Tongue (tissue), 2 donors: ENCODE results near the gene KCTD13. TPM values are rescaled to one million over a fixed set of nuclear protein-coding genes. Genes with fewer than 3 reads are reported as not detected.
"Not testable (repeated sequence)": the region's sequence is repeated elsewhere in the genome, so short reads cannot be mapped to it uniquely, and the experiment has no call there.

Experiments used
- DNase-seq: peaks from one replicate; pipeline ENCODE4 v3.0.0-alpha.2; 2015
- total RNA-seq: library from RNA; depleted of rRNA; stranded (reverse); fragments of >200 nt; gene quantifications from one replicate; pipeline ENCODE4 v1.2.3, GENCODE V29; 2014

The KCTD13 gene
- total RNA-seq, 1 donor from 2014 or later = 8.7 TPM

DNA sequence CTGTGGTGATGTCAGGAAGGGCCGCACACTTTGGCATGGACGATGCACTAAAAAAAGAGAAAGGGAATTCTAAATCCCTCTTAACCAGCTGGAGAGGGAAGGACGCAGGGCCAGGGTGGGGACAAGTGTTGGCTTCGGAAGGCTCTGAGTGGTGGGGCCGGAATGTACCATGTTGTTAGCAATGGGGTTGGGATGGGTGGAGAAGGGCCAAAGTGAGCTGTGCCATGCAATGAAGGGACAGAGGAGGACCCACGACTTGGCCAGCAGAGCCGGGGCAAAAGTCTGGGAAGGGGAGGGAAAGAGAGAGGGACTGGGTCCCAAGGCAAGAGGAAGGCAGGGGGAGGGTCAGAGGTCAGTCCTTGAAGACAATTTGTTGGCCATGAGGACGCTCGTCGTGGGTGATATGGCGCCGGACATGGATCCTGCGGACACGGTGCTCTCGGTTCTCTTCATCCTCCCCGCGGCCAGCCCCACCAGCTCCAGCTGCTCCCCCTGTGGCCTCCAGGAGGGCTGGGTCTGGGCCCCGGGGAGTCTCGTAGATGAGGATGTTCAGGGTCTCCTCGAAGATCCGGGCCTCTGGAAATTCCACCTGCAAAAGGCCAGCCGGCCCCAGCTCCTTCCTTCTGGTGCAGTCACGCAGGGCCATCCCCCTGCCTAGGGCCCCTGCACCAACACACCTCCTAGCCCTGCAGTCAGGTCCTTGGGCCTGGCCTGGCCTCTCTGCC, 19.3 kb downstream of the KCTD13 start:
- no peak for DNase-seq

DNA sequence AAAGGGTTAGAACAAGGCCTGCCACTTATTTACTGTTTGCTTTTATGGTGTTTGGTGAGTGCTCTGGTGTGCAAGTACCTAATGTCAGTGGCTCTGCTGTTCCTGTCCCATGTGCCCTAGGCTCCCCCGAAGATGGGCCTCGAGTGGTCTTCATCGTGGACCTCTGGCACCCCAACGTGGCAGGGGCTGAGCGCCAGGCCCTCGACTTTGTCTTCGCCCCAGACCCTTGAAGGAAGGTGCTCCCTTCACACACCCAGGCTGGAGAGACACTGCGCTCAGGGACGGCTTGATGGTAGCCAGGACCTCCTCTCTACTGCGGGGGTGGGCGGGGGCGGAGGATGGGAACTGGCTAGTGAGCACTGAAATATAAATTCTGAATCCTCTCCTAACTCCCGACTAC, 20.4 kb downstream of the KCTD13 start:
- no peak for DNase-seq

GRCh38 chr16:29904947-29905346, 21.1 kb downstream of the KCTD13 start:
- no peak for DNase-seq

GRCh38 chr16:29903590-29903989, 22.4 kb downstream of the KCTD13 start:
- no peak for DNase-seq

DNA sequence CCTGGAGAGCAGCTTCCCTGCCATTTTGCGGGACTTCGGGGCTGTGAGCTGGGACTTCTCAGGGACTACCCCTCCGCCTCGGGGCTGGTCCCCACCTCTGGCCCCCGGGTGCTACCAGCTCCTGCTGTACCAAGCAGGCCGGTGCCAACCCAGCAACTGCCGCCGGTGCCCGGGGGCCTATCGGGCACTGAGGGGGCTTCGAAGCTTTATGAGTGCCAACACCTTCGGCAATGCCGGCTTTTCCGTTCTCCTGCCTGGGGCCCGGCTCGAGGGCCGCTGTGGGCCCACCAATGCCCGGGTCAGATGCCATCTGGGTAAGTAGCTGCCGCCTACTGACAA, 24.4 kb downstream of the KCTD13 start:
- DNase-seq = no peak

DNA sequence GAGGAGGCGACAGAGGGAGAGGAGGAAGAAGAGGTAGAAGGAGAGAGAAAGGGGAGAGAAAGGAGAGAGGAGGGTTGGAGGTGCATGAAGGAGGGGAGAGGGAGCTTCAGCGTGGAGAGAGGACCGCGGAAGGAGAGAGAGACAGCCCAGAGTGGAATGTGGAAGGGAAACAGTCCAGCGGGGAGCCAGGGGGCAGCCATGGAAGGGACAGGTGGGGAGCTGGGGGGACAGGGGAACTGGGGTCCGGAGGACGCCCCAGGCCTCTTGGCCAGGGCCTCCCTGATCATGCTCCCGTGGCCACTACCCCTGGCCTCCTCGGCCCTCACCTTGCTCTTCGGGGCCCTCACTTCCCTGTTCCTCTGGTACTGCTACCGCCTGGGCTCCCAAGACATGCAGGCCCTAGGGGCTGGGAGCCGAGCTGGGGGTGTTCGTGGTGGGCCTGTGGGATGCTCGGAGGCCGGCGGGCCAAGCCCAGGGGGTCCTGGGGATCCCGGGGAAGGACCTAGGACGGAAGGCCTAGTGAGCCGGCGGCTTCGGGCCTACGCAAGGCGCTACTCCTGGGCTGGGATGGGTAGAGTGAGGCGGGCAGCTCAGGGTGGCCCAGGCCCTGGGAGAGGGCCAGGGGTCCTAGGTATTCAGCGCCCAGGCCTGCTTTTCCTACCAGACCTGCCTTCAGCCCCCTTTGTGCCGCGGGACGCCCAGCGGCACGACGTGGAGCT, 25.0 kb downstream of the KCTD13 start:
- DNase-seq = no peak

DNA sequence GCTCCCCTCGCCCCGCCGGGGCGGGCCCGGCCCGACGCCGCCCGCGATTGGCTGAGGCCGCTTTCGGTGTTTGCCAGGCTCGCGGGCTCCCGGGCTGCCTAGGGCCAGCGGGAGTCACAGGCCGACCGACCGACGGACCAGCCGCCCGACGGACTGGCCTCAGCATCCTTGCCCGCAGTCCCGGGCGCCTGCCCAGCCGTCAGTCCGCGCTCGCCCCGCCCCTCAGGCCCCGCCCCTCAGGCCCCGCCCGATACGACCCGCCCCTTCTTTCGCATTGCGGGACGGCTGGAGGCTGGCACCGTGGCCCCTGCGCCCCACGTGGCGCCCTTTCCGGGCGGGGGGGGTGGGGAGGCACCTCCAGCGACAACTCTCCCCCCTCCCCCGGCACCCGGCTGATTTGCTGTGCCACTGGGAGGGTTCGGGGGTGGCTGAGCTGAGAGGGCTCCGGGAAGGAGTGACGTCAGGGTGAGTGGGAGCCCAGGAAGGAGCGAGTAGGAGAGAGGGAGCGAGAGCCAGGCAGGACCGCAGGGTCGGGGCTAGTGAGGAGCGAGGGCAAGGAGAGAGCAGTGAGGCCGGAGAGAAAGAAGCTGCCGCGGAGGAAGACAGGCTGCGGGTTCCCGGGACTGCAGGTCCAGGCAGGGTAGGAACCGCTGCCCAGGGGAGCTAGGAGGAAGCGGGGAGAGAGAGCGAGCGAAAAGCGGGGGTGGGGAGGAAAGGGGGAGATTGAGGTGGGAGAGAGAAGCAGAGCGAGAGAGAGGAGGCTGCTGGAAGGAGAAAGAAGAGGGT, 25.7 kb downstream of the KCTD13 start, which contains the start of gene ASPHD1:
Gene ASPHD1, plus strand, starts transcription at position 387 of the 786 bp plus-strand sequence. CDS start 484 bp downstream, outside the sequence.
- DNase-seq = peak; percentile 55

GRCh38 chr16:29899516-29900101, 26.4 kb downstream of the KCTD13 start, which contains the start of gene SEZ6L2:
SEZ6L2 (minus strand) TSS chr16:29899550; CDS start chr16:29899019, 531 bp downstream.
- DNase-seq = peak; percentile 84

DNA sequence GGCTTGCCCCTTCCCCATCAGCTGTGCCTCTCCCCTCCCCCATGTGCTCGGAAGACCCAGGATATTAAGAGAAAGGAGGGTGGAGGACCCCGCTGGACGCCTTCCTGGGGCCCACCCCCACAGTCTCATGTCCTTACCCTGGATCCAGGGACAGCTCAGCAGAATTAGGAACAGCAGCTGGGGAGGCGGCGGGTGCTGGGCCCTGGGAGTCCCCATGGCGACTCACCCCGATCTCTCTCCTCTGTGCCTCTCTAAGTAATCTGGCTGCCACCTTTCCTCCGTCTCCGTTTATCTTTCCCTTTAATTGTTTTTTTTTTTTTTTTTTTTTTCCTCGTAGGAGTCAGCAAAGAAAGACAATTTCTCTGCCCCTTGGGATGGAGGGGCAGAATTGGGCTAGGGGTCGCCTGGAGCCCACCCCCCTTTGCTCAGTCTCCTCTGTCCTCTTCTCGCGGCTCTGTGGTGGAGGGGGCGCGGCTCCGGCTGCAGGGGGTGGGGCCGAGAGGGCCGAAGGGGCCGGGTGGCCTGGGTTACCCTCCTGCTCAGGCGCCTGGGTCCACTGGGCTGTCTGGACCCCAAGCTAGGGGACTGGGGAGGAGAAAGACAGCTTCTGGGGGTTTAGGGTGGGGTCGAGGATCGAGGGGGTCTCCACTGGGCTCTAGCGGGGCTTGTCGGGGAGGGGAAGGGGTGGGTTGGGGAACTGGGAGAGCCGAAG, 27.1 kb downstream of the KCTD13 start:
- no peak for DNase-seq

DNA sequence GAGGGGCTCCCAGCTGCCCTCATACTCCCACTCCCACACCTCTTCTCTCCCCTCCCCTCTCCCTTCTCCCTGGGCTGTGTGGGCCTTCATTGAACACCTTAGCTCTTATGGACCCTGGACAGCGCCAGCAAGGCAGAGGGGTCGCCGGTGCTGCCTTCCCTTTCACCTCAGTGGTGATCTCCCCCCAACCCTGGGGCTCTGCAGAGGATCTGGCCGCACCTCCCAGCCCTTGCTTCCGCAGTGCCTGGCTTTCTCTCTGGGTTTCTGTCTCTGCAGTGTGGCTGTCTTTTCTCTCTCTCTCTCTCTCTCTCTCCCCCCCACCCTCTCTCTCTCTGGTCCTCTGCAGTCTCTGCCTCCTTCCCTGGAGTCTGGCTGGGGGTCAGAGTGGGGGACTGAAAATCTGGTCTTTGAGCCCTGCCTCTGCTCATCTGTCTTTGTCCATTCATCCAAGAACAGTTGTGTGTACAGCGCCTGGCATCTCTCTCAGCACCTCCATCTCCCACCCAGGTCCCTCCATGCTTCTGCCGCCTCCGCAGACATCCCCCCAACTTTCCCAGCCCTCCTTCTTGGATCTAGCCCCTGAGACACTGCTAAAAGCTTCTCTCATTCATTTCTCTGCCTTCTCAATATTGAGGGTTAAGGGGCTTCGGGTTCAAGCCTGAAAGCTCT, 27.8 kb downstream of the KCTD13 start:
- DNase-seq = no peak

DNA sequence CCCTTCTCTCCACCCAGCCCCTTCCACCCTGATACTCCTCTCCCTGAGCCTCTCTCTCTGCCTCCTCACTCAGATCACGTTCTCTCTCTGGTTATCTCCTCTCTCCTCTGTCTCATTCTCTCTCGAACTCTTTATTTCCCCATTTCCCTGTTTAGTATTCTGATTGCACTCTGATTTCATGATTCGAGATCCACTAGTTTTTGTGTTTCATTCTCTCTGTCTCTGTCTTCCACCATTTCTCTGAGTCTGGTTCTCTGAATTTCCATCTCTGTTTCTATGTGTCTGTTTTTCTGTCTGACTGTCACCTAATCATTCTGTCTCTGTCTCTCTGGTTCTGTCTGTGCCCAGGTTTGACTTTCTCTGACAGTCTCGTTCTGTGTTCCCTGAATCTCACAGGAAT, 28.7 kb downstream of the KCTD13 start:
- DNase-seq = no peak

GRCh38 chr16:29896841-29897240, 29.2 kb downstream of the KCTD13 start:
- DNase-seq = no peak

- no peak for DNase-seq
Observed at GRCh38 chr16:29894352-29894751, 31.7 kb downstream of the KCTD13 start.

- DNase-seq = no peak
Observed at GRCh38 chr16:29893553-29893952, 32.5 kb downstream of the KCTD13 start.

DNA sequence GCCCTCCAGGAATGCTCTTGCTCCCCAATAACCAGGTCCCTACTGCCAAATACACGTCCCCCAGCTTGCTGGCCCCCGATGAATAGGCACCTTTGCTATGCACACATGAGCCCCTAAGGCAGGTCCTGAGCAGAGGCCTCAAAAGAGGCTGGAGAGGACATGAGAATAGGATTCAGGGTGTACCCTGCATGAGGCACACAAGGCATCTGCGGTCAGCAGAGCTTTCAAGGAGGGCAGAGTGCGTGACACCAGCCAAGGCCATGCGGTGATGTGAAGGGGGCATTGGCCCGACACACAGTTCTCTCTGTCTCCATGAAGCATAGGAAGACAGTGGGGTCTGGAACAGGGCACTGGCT, 33.6 kb downstream of the KCTD13 start:
- no peak for DNase-seq

DNA sequence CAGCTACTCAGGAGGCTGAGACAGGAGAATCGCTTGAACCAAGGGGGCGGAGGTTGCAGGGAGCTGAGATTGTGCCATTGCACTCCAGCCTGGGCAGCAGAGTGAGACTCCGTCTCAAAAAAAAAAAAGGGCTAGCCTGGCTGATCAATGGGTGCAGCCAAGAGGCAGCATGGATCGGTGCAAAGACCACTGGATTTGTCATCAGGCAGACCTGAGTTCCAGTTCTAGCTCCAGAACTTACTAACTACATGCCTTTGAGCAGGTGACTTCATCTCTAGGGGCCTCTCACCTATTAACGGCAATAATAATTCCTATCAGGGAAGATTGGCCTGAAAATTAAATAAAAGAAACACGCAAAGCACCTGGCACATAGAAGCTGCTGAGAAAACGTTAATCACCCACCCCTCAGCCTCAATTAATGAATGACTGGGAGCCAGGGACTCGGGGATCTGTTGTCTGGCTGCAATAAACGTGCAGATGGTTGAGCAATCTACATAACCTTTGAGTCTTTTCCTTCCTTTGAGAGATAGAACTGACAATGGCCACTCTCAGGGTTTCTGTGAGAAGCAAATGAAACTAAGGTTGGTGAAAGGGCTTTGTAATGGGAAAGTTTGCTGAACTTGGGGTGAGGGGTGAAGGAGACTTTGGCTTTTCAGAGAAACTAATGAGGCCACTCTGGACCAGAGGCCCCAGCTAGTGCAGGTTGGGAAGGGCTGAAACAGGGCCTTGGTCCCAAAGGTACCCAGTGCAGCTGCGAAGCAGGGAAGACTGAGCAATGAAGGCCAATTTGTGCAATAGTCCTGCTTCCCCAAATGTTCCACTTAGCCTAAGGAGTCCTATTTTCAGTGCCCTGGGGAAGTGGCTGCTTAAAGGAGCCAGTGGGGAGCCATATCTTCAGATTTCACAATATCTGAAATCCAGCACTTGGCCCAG, 34.2 kb downstream of the KCTD13 start:
- DNase-seq = no peak

GRCh38 chr16:29889372-29889771, 36.7 kb downstream of the KCTD13 start:
- not testable (repeated sequence) for DNase-seq

- DNase-seq = no peak
Observed at GRCh38 chr16:29883987-29884386, 42.0 kb downstream of the KCTD13 start.

DNA sequence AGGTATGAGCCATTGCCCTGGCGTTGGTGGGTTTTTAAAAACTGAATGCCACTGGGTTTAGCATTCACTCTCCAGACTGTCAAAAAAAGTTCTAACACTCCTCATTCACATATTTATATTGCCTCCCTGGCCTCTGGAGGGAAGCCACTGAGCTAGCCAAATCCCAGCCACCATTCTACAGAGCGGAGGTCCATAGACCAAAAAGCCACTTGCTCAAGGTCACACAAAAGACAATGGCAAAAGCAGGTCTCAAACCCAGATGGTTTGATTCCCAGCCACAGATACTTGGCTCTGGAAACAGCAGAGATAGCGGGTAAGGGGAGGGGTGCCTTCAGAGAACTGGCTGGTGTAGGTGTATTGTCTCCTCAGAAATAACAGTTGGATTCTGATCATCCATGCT, 45.0 kb downstream of the KCTD13 start:
- no peak for DNase-seq

GRCh38 chr16:29878172-29878571, 47.9 kb downstream of the KCTD13 start:
- no peak for DNase-seq
